GM19438 (cell line): ENCODE measurements around the gene KREMEN1.
"Not testable (repeated sequence)": the region's sequence is repeated elsewhere in the genome, so short reads cannot be mapped to it uniquely, and the experiment has no call there.

Experiments
- ATAC-seq: cut with Tn5 transposase; IDR thresholded peaks from one replicate; pipeline ENCODE4 v1.9.1; 2021; ENCODE audit warnings: low read depth; ENCODE audit not compliant: unreplicated experiment

The KREMEN1 gene, protein sequence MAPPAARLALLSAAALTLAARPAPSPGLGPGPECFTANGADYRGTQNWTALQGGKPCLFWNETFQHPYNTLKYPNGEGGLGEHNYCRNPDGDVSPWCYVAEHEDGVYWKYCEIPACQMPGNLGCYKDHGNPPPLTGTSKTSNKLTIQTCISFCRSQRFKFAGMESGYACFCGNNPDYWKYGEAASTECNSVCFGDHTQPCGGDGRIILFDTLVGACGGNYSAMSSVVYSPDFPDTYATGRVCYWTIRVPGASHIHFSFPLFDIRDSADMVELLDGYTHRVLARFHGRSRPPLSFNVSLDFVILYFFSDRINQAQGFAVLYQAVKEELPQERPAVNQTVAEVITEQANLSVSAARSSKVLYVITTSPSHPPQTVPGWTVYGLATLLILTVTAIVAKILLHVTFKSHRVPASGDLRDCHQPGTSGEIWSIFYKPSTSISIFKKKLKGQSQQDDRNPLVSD

DNA sequence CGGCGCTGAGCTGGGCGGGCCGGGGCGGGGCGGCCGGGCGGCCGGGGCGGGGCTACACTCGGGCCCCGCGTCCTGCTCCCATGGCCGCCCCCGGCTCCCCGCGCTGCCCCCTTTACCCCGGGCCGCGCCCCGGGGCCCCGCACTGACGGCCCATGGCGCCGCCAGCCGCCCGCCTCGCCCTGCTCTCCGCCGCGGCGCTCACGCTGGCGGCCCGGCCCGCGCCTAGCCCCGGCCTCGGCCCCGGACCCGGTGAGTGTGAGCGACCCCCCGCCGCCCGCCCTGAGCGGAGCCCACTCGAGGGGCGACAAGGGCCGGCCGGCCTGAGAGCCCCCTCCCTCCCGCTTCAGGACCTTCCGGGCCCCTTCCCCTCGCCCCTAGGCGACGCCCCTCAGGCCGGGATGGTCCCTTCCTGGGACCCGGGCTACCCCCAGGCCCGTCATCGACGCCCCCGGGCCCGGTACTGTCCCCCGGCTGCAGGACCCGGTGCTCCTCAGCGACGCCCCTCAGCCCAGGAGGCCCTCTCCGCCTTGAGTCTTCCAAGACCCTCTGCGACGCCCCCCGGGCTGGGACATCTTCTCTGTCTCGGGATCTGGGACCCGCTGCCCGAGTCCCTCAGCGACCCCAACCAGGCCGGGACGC lies at the start of gene KREMEN1:
TSS of gene KREMEN1 (plus strand) at position 57 of the 639 bp plus-strand sequence. CDS start at position 153, 96 bp downstream.
- no peak for ATAC-seq

DNA sequence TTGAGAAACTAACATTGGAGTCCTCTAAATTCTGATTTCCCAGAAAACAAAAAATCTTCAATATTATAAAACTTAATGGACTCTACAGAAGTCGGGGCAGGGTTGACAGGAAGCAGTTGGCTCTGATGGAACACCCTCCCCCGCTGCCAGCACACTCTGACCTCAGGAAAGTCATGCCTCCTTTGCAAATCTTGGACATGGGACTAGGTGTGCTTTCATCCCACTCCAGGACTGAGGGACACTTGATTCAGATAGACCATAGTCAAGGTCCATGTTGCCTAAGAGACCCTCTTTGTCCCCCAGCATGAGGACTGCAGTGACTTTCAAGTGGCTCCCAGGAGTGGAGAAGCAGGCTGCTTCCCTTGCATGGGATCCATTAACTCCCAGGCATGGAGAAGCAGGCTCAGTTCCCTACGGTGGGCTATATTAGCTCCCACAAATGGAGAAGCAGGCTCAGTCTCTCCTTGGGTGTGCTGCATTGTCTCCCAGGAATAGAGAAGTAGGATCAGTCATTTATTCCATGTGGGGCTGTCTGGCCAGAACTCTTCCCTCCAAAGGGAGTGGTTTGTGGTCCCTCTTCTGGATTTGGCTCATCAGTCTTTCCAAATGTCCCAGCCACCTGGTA lies 49.6 kb upstream of the KREMEN1 start:
- ATAC-seq = no peak

DNA sequence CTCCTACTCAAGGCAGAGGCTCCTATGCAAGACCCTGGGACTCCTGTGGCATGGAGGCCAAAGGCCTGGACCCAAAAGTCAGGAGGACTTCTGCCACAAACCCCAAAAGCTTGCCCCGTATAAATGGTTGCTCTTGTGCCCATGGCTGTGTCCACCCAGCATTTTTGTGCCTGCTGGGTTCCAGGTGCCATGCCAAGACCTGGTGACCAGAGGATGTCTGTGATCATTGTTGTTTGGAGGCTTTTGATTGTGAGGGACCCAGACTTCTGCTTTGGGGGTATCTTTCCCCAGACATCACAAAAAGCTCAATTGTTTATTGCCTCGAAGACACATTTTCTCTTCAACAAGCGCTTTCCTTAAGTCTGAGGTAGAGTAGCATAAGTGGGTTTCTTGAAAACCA lies 46.3 kb upstream of the KREMEN1 start:
- no peak for ATAC-seq

DNA sequence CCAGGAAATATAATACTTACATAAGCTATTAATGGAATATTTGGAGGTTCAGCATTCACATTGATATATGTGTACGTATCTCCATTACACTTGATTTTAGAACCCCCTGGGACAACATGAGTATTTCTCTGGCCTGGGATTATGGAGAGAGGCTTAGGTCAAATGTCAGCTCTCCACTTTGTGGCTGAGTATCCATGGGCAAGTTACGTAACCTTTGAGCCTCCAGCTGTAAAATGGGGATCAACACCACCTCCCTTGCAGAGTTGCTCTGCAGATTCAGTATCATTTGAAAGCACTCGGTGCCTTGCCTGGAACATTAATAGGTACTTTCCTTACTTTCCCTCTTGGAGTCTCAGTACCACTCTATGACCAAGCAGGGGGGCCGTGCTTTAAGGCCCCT lies 44.4 kb upstream of the KREMEN1 start:
- no peak for ATAC-seq

DNA sequence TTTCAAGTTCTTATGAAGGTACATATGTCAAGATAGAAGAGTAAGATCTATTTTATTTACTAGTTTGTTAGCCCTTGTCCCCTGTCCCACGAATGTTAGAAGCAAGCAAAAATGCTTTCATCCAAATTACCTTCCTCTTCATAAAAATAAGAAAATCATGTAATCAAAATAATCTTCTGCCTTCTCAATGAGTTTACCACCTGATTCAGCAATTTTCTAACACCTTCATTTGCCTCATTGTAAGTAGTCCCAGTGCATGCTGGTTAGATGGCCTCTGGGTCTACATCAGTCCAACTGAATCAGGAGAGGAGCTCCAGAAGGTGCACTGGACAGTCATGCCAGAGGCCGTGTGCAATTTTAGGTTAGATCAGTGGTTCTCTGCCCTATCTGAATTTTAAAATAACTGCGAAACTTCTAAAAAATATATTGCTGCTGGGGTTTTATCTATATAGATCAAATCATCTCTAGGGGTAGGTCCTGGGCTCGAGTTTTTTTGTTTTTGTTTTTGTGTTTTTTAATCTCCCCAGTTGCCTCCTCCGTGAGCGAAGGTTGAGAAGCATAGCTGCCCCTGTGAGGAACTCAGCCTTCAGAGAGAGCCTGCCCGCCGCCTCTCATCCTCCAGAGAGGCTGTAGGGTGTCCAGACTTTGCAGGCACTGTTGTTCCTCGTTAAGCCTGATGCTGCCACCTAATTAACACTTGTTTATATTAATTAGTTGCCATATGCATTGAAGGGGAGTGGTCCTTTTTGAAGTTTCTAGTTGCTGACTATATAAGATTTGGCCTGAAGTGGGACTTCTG lies 43.4 kb upstream of the KREMEN1 start:
- no peak for ATAC-seq

DNA sequence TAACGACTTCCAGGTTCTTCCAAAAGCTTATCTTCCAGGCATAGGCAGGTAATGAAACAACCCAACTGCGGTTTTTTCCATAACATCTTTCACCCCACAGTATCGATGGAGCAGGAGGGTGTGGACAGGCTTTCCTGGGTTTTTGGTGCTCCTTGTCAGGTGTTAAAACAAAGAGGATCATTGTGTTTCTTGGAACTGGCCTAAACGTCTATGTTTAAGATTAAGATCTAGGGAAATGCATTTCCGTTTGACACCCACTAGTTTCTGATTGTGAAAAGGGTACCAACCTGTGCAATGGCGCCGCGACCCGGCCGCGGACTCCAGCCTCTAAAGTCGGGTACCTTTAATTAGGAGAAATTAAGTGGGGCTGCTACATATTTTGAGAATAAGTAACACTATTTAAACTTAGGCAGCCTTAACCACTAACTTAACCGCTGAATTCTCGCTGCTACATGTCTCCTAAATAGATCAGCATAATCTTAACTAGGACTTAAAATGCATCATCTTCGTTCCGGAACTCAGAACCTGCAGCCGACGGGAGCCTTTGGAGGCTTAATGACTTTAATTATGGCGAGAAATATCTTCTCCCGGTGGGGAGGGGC lies 42.7 kb upstream of the KREMEN1 start:
- no peak for ATAC-seq

DNA sequence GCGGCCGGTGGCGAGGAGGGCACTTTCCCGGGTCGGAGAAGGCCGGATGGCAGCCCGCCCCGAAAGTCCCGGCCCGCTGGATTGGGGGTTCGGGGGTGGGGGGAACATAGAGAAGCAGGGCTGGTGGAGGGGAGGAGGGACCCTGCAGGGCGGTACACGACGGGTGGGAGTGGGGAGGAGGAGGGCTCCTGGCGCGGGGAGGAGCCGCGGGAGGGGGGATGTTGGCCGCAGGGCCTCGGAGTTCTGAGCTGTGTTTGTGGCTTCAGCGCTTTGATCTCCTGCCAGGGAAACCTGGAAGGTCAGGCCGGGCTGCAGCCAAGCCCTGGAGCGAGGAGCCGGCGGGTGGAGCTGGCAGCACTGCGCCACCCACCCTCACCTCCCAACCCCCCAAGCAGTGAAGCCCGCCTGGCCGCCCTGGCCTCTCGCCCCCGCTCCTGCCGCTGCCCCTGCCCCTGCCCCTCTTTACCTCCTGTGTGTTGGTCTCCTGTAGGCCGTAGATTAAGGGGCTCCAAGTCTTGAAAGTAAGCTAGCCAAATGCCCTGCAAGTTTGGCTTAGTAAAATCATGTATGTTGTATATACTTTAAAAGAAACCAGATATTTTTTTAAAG lies 42.1 kb upstream of the KREMEN1 start:
- no peak for ATAC-seq

DNA sequence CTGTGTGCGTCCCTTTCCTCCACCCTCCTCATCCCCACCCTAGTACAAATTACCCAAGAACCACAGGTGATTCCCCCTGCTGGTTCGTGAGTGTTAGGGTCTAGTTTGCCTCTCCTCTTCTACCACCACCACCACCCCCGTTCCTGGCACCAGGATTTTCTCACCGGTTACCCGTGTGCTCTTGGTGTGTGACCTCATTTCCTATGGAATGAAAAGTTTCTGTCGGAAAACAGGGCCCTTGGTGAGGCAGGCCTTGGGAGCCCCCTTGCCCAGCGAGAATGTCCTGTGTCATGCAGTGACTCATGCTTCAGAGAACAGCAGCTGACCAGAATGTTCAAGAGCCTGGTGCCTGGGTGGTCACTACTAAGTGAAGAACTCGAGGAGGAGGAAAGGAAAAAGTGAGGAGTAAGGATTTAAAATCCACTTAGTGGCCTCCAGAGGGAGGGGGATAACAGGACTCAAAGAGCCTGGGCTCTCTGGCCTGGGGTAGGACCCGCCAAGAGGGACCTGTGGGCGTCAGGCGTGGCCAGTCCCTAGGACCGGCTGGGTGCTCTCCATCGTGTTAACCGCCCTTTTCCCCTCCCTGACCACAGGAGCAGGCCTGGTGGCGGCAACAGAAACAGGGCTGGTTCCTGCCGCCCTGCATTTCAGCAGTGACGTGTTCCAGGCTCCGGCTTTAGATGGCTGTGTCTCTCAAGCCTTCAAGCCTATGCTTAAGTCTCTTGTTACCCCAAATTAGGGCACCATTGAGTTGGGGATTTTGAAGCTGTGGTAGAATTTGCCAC lies 41.4 kb upstream of the KREMEN1 start:
- no peak for ATAC-seq

DNA sequence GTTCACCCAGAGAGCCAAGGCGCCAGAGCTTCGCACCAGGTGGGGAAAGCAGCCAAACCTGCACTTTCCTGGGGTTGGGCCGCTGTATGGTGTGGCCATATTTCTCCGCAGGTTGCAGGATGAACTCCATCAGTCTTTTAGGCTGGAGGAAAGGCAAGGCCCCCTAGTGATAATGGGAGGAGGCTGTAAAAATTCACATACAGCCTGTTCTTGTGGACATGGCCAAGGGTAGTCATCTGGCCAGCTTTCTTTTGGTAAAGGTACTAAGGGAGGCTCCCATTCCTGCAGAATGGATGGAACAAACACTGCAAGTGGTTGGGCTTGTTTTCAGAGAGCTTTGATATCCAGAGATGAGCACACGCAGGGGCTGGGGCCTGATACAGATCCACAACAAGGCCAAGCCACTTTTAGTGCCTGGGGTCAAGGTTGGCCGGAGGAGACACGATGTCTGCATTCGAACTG lies 40.8 kb upstream of the KREMEN1 start:
- ATAC-seq = no peak

DNA sequence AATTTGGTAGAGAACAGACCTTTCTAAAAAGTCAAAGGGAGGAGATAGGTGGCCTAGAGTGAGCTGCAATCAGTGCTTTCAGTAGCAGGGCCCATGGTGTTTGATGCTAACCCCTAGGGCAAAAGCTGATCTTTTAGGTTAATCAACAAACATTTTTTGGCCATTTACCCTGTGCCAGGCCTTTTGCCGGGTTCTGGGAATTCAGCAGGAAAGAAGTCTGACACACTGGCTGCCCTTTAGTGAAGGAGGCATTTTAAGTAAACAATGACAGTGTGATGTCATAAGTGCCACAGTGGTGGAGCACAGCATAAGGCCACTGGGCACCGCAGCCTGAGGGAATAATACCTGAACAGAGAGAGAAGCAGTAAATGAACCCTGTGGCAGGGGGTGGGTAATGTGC lies 40.3 kb upstream of the KREMEN1 start:
- no peak for ATAC-seq

DNA sequence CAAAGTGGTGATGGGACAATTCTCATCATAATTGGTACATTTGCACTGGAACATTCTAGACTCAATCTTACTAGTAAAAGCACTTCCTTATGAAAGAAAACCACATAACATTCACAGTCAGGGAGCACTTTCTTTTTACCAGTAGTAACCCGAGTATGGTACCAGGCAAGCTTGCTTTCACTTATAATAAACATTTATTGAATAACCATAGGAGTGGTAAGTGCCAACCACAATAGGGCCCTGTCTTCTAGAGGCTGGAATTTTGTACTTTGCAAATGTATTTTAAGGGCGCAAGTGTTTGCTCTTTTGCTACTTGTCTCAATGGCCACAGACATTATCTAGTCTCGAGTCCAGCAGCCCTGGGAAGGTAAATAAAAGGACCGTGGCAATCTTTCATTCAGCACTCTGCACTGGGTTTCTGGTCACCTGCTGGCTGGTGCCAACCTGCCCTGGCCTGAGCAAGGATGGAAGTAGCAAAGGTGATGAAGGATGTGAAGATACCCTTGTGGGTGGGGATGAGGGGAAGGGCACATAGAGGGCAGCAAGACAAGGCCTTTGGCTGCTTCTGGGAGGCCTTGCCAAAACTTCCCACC lies 35.4 kb upstream of the KREMEN1 start:
- ATAC-seq = no peak

DNA sequence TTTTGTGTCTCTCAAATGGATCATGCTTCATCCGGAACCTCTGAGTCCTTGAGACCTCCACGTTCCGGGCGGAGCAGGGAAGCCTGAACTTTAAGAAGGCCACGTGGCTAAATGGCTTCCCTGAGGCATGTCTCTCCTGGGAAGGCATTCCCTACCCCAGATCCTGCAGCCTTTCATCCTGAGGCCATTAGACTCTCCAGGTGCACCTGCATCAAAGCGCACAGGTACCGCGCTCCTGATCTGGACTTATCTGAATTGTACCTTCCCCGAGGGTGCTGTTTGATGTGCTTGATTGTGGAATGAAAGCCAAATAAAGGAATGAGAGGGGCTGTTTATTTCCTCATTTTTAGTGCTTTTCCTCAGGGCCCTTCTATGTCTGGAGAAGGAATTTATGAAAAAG lies 33.7 kb upstream of the KREMEN1 start:
- no peak for ATAC-seq

DNA sequence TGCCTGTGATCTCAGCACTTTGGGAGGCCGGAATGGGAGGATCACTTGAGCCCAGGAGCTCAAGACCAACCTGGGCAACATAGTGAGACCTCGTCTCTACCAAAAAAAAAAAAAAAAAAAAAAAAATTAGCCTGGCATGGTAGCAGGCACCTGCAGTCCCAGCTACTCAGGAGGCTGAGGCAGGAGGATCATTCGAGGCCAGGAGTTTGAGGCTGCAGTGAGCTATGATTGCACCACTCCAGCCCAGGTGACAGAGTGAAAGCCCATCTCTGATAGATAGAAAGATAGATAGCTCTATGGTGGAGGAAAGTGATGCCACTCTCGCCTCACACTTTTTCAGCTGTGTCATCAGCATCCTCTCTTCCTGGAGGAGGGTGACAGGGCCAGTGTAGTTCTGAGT lies 33.2 kb upstream of the KREMEN1 start:
- not testable (repeated sequence) for ATAC-seq

DNA sequence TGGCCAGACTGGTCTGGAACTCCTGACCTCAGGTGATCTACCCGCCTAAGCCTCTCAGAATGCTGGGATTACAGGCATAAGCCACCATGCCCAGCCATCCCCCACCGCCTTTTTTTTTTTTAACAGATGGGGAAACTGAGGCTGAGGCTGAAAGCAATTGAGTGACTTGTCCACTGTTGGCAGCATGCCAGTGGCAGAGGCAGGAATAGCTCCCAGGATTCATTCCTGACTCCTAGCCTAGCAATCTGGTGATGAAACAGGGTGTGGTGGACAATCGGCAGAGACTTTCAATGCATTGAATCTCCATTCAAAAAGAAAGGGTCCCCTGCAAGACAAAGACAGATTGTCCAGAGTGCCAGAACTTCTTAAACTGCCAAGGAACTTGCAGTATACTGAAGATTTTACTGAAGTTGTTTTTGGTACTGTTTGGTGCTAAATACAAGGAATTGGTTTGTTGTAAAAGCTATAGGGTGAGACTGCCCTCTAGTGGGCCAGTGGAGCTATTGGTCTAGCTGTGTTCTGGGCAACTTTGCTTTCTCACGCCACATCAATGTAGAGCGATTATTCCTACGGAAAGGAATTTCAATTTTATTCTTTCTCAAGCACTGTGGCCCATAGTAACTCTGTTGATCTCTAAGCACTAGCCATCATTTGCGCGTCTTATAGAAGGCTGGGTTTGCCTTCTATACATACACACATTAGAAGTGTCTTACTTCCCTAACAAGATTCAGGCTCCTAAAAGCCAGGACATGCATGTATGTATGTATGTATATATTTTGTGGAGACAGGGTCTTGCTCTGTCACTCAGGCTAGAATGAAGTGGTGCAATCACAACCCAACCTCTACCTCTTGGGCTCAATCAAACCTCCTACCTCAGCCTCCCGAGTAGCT lies 32.2 kb upstream of the KREMEN1 start:
- ATAC-seq = no peak

DNA sequence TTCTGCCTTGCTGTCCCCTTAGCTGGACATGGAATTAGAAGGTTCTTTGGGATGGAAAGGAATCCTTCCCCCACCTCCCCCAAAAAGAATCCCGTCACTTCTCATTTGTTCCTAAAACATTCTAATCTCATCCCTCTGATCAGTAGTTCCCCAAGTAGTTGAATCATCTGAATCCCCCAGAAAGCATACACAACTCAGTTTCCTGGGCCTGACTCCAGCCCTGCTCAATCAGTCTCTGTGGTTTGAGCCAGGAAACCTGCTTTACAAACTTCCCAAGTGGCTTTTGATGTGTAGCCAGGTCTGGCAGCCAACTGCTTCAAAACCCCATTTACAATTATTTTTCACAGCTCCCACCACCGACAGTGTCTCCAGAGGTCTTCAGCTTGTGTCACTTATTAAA lies 31.4 kb upstream of the KREMEN1 start:
- no peak for ATAC-seq

DNA sequence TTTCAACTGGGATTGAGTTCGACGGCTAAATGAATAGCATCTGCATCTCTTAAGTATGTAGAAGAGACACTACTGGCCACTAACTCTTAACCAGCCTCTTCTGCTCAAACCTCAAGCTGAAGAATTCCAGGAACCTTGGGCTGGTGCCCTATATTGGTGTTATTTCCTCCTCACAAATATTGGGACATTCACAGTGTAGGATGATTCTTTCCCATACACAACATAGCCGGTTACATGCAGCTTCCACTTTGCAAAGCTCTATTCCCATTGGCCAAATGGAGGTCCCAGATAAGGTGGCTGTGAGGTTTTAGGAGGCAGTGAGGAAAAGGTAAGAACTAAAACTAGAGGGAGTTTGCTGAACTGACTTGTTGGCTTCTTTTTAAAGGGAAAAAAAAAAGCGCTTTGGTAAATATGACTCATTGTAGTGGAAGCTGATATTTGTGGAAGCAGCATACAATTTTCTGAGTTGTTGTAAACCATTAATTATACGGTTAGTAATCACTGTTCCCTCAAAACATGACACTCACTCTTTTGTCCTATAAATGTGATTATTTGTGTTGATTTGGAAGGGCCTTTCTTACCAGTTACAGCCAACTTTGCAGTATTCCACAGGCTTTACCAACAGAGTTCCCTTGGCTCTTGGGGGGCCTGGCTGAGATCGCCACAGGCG lies 28.8 kb upstream of the KREMEN1 start:
- ATAC-seq = no peak

DNA sequence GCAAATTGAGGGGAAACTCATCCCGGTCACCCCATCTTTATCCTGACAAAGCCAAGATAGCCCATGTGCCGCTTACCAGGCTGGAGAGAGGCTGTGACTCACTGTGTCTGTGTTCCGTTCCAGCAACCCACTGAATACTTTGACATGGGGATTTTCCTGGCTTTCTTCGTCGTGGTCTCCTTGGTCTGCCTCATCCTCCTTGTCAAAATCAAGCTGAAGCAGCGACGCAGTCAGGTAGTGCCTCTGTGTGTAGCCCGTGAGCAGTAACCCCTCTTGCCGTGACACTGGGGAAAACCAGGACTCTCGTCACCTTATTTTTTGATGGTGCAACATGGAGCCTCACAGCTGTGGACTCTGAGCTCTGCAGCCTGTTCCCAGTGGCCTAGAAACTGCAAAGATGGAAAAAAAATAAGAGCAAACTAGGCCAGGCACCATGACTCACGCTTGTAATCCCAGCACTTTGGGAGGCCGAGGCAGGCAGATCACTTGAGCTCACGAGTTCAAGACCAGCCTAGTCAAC lies 28.1 kb upstream of the KREMEN1 start:
- no peak for ATAC-seq
